Esophagus muscularis mucosa (tissue), 3 donors: ENCODE results near the gene GSK3B.

Experiments used
- CTCF ChIP-seq, 3 experiments: fragments of 200-600 bp in 2 of 3; fragments of 450-650 bp in 1 of 3; sonication (generic) in 2 of 3; IDR thresholded peaks; one replicate each; pipeline ENCODE4 v1.5.1; 2017 to 2019; ENCODE audit warnings: antibody characterized with exemption in 3 of 3, mild to moderate bottlenecking in 2 of 3, moderate library complexity in 1 of 3
- POLR2A ChIP-seq: fragments of 450-650 bp; IDR thresholded peaks from one replicate; pipeline ENCODE4 v1.6.1; 2017; ENCODE audit warnings: antibody characterized with exemption, moderate library complexity, mild to moderate bottlenecking, low read depth

GRCh38 chr3:119796785-119797184 lies 297.5 kb downstream of the GSK3B start:
- TF ChIP-seq CTCF (IDR thresholded peaks at IDR 0.05) (no peak), POLR2A (no peak)
